CD4-positive, alpha-beta memory T cell (primary cell): ENCODE measurements around the gene MACROD2. TPM values are rescaled to one million over a fixed set of nuclear protein-coding genes. Genes with fewer than 3 reads are reported as not detected.

Source experiments
- CTCF ChIA-PET: fragments of 350-600 bp; sonication (Branson Sonifier 250); formaldehyde crosslinking; loops from one replicate; lab custom pipeline; 2021; ENCODE audit warnings: inconsistent platforms; ENCODE audit not compliant: partially characterized antibody; lab: Charles Lee
- POLR2A ChIA-PET: fragments of 350-600 bp; sonication (Branson Sonifier 250); formaldehyde crosslinking; loops from one replicate; lab custom pipeline; 2021; ENCODE audit not compliant: partially characterized antibody; lab: Charles Lee
- DNase-seq, 5 donors: peaks; one replicate each; pipeline versions ENCODE4 v3.0.0 to v3.0.0-alpha.2; 2020 to 2022; ENCODE audit warnings: mixed read lengths in 1 of 5
- H3K27ac ChIP-seq: one replicate; pipeline ENCODE4 v1.7.0; 2013; ENCODE audit warnings: low read depth, low read length
- H3K27me3 ChIP-seq: 2 replicates; pipeline ENCODE4 v1.7.0; 2013; ENCODE audit warnings: mild to moderate bottlenecking, low read length, moderate library complexity; ENCODE audit not compliant: insufficient read depth
- H3K36me3 ChIP-seq: 2 replicates; pipeline ENCODE4 v1.7.0; 2013; ENCODE audit warnings: mild to moderate bottlenecking, low read length, moderate library complexity; ENCODE audit not compliant: insufficient read depth
- H3K4me1 ChIP-seq: 2 replicates; pipeline ENCODE4 v1.7.0; 2013; ENCODE audit warnings: mild to moderate bottlenecking, low read length, moderate library complexity; ENCODE audit not compliant: insufficient read depth
- H3K4me3 ChIP-seq, 2 donors: one replicate each; pipeline ENCODE4 v1.7.0; 2013; ENCODE audit warnings: low read length in 2 of 2, mild to moderate bottlenecking in 1 of 2
- H3K9me3 ChIP-seq, 2 donors: one replicate each; pipeline ENCODE4 v1.7.0; 2013; ENCODE audit warnings: low read length in 2 of 2, control low read depth in 1 of 2; ENCODE audit not compliant: control insufficient read depth in 1 of 2
- H3K27ac Mint-ChIP-seq, 7 donors: one replicate each; pipeline ENCODE4 v1.8.0; 2020 to 2021; ENCODE audit warnings: mixed read lengths in 7 of 7, mild to moderate bottlenecking in 6 of 7, inconsistent platforms in 3 of 7, moderate library complexity in 3 of 7
- H3K27me3 Mint-ChIP-seq, 2 donors: one replicate each; pipeline ENCODE4 v1.8.0; 2020 to 2021; ENCODE audit warnings: mixed read lengths in 2 of 2
- H3K36me3 Mint-ChIP-seq, 2 donors: one replicate each; pipeline ENCODE4 v1.8.0; 2020 to 2021; ENCODE audit warnings: mixed read lengths in 2 of 2, inconsistent platforms in 1 of 2, mild to moderate bottlenecking in 1 of 2
- H3K4me1 Mint-ChIP-seq, 4 donors: one replicate each; pipeline ENCODE4 v1.8.0; 2020 to 2021; ENCODE audit warnings: mixed read lengths in 4 of 4, mild to moderate bottlenecking in 1 of 4
- H3K4me3 Mint-ChIP-seq, 8 donors: one replicate each; pipeline ENCODE4 v1.8.0; 2020 to 2021; ENCODE audit warnings: mixed read lengths in 8 of 8, mild to moderate bottlenecking in 7 of 8, moderate library complexity in 6 of 8, inconsistent platforms in 3 of 8
- H3K9me3 Mint-ChIP-seq, 8 donors: one replicate each; pipeline ENCODE4 v1.8.0; 2020 to 2021; ENCODE audit warnings: mixed read lengths in 8 of 8, mild to moderate bottlenecking in 5 of 8, inconsistent platforms in 3 of 8, moderate library complexity in 1 of 8
- intact Hi-C: fragments of 100-400 bp; cut with micrococcal nuclease; formaldehyde crosslinking; loops from one replicate; pipeline ENCODE4 v1.15.1; 2023
- polyA plus RNA-seq, 2 donors: library from polyadenylated mRNA; unstranded; fragments of 300-500 nt; fragmentation: Illumina TruSeq; gene quantifications; one replicate each; pipeline ENCODE4 v1.2.3, GENCODE V29; 2021
- total RNA-seq, 2 experiments: library from RNA; stranded (reverse); gene quantifications; one replicate each; pipeline ENCODE4 v1.2.3, GENCODE V29; 2021

MACROD2 gene
- total and polyA plus RNA-seq, 4 experiments from 2014 or later = not detected

GRCh38 chr20:14573676-14574075 is 578.4 kb downstream of the MACROD2 start:
- CTCF ChIA-PET = no interaction called here
- Histone ChIP-seq H3K4me3 (no peak overlapping the region), H3K4me1 (no peaks in the 10 kb centered on the region), H3K36me3 (no peaks in the 10 kb centered on the region), H3K27me3 (no peaks in the 10 kb centered on the region), H3K9me3 (peaks cover 0 to 8% of the 10 kb centered on the region in 2 donors), H3K27ac (no peak overlapping the region)
- Mint-ChIP-seq H3K27ac (no peak overlapping the region), H3K9me3 (peaks cover 2 to 15% (median 6%) of the 10 kb centered on the region in 8 donors), H3K4me1 (no peaks in the 10 kb centered on the region), H3K36me3 (no peaks in the 10 kb centered on the region), H3K27me3 (no peaks in the 10 kb centered on the region), H3K4me3 (no peak overlapping the region)
- POLR2A ChIA-PET = no interaction called here
- intact Hi-C loops = no loop called here
- DNase-seq = no peak

GRCh38 chr20:14576196-14576877 is 581.0 kb downstream of the MACROD2 start:
- DNase-seq = no peak
- H3K9me3 Mint-ChIP-seq = peaks cover 0 to 11% (median 3%) of the 10 kb centered on the region in 8 donors
- no peaks in the 10 kb centered on the region for H3K36me3 ChIP-seq
- H3K27ac ChIP-seq = no peak overlapping the region
- H3K4me1 Mint-ChIP-seq = no peaks in the 10 kb centered on the region
- intact Hi-C loops = no loop called here
- no peak overlapping the region for H3K4me3 ChIP-seq
- ChIA-PET POLR2A (no interaction called here), CTCF (no interaction called here)
- no peaks in the 10 kb centered on the region for H3K27me3 Mint-ChIP-seq
- peaks cover 0 to 8% of the 10 kb centered on the region in 2 donors for H3K9me3 ChIP-seq
- no peaks in the 10 kb centered on the region for H3K4me1 ChIP-seq
- H3K27ac Mint-ChIP-seq = no peak overlapping the region
- no peaks in the 10 kb centered on the region for H3K36me3 Mint-ChIP-seq
- no peak overlapping the region for H3K4me3 Mint-ChIP-seq
- H3K27me3 ChIP-seq = no peaks in the 10 kb centered on the region

- no peak overlapping the region for H3K27ac Mint-ChIP-seq
- H3K36me3 ChIP-seq = no peaks in the 10 kb centered on the region
- peaks cover 0 to 3% of the 10 kb centered on the region in 2 donors for H3K9me3 ChIP-seq
- no peak overlapping the region for H3K27ac ChIP-seq
- intact Hi-C loops = no loop called here
- H3K27me3 Mint-ChIP-seq = no peaks in the 10 kb centered on the region
- no peaks in the 10 kb centered on the region for H3K36me3 Mint-ChIP-seq
- DNase-seq = no peak
- peaks cover 0 to 16% (median 5%) of the 10 kb centered on the region in 8 donors for H3K9me3 Mint-ChIP-seq
- H3K4me3 Mint-ChIP-seq = no peak overlapping the region
- POLR2A ChIA-PET = no interaction called here
- no peak overlapping the region for H3K4me3 ChIP-seq
- CTCF ChIA-PET = no interaction called here
- H3K4me1 ChIP-seq = no peaks in the 10 kb centered on the region
- H3K27me3 ChIP-seq = no peaks in the 10 kb centered on the region
- H3K4me1 Mint-ChIP-seq = no peaks in the 10 kb centered on the region
Observed at GRCh38 chr20:14580418-14581074, 585.2 kb downstream of the MACROD2 start.

- Histone ChIP-seq H3K27me3 (no peaks in the 10 kb centered on the region), H3K9me3 (peaks cover 0 to 3% of the 10 kb centered on the region in 2 donors), H3K36me3 (no peaks in the 10 kb centered on the region), H3K4me3 (no peak overlapping the region), H3K4me1 (no peaks in the 10 kb centered on the region), H3K27ac (no peak overlapping the region)
- Mint-ChIP-seq H3K4me3 (no peak overlapping the region), H3K27me3 (no peaks in the 10 kb centered on the region), H3K9me3 (peaks cover 2 to 16% (median 6%) of the 10 kb centered on the region in 8 donors), H3K27ac (no peak overlapping the region), H3K36me3 (no peaks in the 10 kb centered on the region), H3K4me1 (no peaks in the 10 kb centered on the region)
- POLR2A ChIA-PET = no interaction called here
- no peak for DNase-seq
- intact Hi-C loops = no loop called here
- CTCF ChIA-PET = no interaction called here
Observed at GRCh38 chr20:14581731-14582130, 586.4 kb downstream of the MACROD2 start.

GRCh38 chr20:14582855-14583254 is 587.5 kb downstream of the MACROD2 start:
- POLR2A ChIA-PET = no interaction called here
- no peak overlapping the region for H3K4me3 ChIP-seq
- H3K4me1 ChIP-seq = no peaks in the 10 kb centered on the region
- no peaks in the 10 kb centered on the region for H3K36me3 ChIP-seq
- Mint-ChIP-seq H3K36me3 (no peaks in the 10 kb centered on the region), H3K4me3 (no peak overlapping the region), H3K27me3 (no peaks in the 10 kb centered on the region), H3K9me3 (peaks cover 2 to 16% (median 6%) of the 10 kb centered on the region in 8 donors), H3K27ac (no peak overlapping the region), H3K4me1 (no peaks in the 10 kb centered on the region)
- H3K27ac ChIP-seq = no peak overlapping the region
- peaks cover 0 to 3% of the 10 kb centered on the region in 2 donors for H3K9me3 ChIP-seq
- CTCF ChIA-PET = no interaction called here
- no peaks in the 10 kb centered on the region for H3K27me3 ChIP-seq
- intact Hi-C loops = no loop called here
- DNase-seq = no peak

- H3K36me3 ChIP-seq = no peaks in the 10 kb centered on the region
- no peak overlapping the region for H3K27ac ChIP-seq
- Mint-ChIP-seq H3K4me3 (no peak overlapping the region), H3K27me3 (no peaks in the 10 kb centered on the region), H3K4me1 (no peaks in the 10 kb centered on the region), H3K27ac (no peak overlapping the region), H3K9me3 (peaks cover 2 to 15% (median 5%) of the 10 kb centered on the region in 8 donors), H3K36me3 (no peaks in the 10 kb centered on the region)
- no peak for DNase-seq
- peaks cover 0 to 3% of the 10 kb centered on the region in 2 donors for H3K9me3 ChIP-seq
- H3K4me1 ChIP-seq = no peaks in the 10 kb centered on the region
- H3K4me3 ChIP-seq = no peak overlapping the region
- H3K27me3 ChIP-seq = no peaks in the 10 kb centered on the region
- ChIA-PET POLR2A (no interaction called here), CTCF (no interaction called here)
- intact Hi-C loops = no loop called here
Observed at GRCh38 chr20:14583413-14583812, 588.1 kb downstream of the MACROD2 start.

- Mint-ChIP-seq H3K4me1 (no peaks in the 10 kb centered on the region), H3K27ac (no peak overlapping the region), H3K9me3 (peaks cover 0 to 10% (median 5%) of the 10 kb centered on the region in 8 donors), H3K36me3 (no peaks in the 10 kb centered on the region), H3K4me3 (no peak overlapping the region), H3K27me3 (no peaks in the 10 kb centered on the region)
- no peak for DNase-seq
- Histone ChIP-seq H3K9me3 (peaks cover 0 to 3% of the 10 kb centered on the region in 2 donors), H3K4me3 (no peak overlapping the region), H3K27me3 (no peaks in the 10 kb centered on the region), H3K27ac (no peak overlapping the region), H3K36me3 (no peaks in the 10 kb centered on the region), H3K4me1 (no peaks in the 10 kb centered on the region)
- CTCF ChIA-PET = no interaction called here
- intact Hi-C loops = no loop called here
- POLR2A ChIA-PET = no interaction called here
Observed at GRCh38 chr20:14589383-14589782, 594.1 kb downstream of the MACROD2 start.
